NCI-H128 (cell line): Measurements from ENCODE around the gene ZDHHC22.

Experiments
- DNase-seq: peaks from one replicate; lab custom pipeline; 2025; ENCODE audit not compliant: unreplicated experiment; lab: John Stamatoyannopoulos, UW

ZDHHC22 gene

DNA sequence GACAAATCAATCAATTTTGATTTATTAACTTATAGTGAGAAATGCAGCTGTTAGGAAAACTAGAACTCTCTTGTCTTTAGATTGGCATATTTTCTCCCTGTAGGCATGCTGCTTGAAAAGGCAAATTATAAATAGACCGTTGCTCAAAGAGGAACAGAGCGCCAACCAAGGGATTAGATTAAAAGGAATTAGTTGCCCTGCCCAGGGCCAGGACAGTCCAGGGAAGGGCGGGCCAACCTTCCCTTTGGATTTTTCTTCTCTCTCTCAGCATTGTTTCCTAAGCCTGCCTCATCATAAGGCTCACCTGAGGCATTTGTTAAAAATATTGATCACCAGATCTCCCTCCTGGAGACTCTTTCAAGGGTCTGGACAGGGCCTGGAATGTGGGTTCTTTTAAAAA, 34.9 kb downstream of the ZDHHC22 start:
- DNase-seq = no peak

DNA sequence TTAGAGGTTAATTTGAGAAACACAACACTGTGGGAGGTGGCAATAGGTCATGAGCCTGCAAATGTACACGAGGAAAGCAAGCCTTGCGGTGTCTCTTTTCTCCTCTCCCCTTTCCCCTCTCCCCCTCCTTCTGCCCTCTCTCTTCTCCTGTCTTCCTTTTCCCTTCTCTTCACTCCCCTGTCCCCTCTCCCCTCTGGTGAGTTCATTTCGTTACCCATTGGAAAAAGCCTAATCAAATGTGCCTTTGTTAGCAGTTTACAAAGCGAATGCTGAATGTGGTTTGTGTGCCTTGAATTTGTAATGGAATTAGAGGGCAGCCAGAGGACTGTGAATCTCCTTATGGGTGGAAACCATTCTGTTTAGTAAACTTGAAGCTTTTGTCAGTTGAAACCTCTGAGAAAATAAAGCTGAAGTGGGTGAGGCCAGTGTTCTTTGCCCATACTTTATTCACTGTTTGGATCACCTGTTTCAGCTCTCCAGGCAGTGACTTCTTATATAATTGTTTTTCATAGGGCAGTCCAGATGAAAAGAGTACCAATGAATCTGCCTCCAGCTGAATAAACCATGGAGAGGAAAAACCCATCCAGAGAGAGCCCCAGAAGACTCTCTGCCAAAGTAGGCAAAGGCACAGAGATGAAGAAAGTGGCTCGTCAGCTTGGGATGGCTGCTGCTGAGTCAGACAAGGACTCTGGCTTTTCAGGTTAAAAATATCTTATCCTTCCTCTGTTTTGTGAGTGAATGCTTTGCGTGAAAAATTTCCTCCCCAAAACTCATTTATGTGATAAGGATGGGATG, 36.2 kb downstream of the ZDHHC22 start:
- no peak for DNase-seq

DNA sequence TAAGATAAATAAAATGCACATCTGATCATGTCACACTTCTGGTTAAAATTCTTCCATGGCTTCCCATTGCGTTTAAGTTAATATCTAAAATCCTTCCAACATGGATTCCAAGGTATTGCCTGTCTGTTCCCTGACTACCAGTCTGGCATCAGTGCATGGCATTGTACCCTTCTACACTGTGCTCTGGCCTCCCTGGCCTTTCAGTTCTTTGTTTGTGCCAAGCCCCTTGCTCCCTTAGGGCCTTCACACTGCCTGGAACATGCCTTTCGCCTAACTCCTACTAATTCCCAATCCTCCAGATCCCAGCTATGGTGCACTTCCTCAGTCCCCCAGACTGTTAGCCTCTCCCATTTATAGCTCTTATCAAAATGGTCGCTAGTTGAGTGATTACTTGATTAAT, 37.2 kb downstream of the ZDHHC22 start:
- no peak for DNase-seq

DNA sequence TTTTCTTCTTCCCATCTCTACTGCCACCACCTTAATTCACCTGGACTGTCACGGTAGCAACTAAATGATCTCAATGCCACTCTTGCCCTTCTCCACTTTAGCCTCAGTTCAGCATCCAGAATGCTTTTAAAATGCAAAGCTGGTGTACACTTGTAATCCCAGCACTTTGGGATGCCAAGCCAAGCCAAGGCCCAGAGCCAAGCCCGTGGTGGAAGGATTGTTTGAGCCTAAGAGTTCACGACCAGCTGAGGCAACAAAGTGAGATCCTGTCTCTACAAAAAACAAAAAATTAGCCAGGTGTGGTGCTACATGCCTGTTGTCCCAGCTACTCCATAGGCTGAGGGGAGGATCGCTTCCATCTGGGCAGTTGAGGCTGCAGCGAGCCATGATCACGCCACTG, 37.6 kb downstream of the ZDHHC22 start:
- no peak for DNase-seq

DNA sequence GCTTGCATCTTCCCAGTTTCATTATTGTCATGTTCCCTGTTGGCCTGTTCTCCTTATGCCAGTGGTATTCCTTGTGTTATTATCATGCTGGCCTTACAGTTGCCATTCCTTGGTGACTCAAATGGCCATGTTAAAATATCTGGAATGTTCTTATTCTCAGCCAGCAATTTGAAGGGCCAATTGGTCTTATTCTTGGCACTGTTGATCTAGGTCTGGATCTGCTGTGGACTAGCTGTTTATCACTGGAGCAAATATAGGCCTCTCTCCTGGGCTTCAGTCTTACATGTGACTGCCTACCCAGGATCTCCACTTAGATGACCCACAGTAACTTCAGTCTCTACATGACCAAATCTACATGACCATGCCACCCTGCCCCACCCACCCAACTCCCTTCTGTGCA, 38.1 kb downstream of the ZDHHC22 start:
- no peak for DNase-seq

DNA sequence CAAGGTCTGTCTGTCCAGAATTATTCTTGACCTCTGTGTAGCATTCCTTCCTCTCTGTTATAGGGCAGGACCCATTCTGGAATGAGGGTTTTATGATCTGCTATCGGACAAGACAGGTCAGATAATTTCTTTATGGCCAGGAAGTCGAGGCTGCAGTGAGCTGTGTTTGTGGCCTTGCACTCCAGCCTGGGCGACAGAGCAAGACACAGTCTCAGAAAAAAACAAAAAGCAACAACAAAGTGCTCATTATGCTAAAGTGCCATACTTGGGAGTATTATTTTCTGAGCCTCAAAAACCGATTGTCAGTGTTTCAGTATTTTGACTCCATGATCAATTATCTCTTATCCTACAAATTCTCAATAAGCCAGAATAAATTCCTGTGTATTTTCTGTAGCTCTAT, 39.4 kb downstream of the ZDHHC22 start:
- DNase-seq = no peak

DNA sequence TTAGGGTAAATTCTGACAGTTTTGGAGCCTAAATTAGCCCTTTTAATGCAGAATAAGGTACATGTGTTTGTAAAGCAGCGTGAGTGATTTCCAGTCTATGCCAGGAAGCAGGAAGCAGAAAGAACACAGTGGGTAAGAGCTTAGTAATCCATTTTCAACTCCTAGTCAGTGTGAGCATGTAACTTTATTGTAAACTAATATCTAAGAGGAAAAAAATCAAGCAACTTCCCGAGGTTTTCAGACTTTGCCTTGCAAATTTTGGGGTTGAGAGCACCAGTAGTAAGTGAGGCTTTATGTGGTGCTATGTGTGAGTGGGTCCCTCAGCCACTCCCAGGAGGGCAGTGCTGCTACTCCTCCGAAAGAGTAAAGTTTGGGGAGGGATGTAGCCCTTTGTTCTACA, 40.6 kb downstream of the ZDHHC22 start:
- DNase-seq = no peak

DNA sequence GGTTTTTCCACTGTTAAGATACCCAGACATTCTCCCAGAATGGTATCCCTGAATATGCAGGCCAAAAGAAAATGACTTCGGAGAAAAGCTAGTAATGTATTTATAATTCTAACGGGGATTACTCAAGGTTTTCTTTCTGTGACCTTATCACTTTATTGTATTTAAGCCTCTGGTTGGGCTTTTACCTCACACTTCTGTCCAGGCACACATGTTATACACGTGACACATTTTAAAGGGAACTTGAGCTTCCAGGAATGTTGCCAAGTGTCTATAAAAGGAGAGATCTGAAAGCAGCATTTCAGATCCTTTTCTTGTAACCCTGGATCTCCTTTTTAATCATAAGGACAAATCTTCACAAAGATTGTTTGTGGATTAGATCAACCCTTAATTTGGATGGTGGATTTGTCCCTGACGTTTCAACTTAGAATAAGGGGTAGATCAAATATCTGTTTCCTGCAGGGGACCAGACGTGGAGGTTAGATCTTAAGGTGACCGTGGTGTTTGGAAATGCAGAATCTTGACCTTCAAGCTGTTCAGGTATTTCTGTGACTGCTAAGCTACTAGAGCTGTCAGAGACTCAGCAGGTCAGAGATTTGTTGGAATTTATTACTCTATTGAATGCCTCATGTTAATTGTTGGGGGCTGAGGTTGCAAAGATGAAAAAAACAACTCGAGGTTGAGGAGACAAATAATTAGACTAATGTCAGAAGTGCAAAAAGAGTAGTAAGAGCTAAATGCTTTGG, 42.0 kb downstream of the ZDHHC22 start:
- no peak for DNase-seq

DNA sequence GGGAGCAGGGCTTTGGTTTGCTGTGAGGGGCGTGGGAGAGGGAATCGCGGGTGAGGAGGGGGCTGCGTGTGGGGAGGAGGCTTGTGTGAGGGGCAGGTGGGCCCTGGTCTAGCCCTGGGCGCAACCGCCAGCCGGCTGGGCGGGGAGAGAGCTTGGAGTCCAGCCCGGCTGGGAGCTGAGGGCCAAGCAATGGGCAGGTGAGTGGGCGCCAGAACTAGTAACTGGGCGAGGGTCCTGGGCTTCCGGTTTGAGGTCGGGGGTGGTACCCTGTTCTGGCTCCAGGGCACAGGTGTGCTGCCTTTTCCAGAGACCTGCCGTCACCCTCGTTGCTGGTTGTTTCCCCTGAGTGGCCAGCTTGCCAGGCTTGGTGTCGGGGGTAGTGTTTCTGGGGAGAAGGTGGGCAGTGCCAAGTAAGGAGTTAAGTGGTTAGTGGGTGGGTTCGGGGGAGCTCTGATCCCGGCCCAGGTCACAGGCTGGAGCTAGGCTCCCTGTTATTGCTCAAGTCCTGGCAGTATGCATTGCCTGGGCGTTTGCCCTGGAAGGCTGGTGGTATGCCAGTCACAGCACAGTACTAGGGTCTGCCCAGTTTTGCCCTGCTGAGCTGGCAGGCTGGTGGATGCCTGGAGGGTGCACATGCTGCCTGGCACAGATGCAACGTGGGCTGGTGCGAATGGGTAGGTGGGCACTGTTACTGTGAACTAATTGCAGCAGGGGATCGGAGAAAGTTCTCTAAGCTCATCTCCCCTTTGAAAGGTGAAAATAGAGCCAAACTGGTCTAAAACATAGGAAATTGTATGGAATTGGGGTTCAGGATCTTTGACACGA, 42.9 kb downstream of the ZDHHC22 start:
- DNase-seq = no peak

DNA sequence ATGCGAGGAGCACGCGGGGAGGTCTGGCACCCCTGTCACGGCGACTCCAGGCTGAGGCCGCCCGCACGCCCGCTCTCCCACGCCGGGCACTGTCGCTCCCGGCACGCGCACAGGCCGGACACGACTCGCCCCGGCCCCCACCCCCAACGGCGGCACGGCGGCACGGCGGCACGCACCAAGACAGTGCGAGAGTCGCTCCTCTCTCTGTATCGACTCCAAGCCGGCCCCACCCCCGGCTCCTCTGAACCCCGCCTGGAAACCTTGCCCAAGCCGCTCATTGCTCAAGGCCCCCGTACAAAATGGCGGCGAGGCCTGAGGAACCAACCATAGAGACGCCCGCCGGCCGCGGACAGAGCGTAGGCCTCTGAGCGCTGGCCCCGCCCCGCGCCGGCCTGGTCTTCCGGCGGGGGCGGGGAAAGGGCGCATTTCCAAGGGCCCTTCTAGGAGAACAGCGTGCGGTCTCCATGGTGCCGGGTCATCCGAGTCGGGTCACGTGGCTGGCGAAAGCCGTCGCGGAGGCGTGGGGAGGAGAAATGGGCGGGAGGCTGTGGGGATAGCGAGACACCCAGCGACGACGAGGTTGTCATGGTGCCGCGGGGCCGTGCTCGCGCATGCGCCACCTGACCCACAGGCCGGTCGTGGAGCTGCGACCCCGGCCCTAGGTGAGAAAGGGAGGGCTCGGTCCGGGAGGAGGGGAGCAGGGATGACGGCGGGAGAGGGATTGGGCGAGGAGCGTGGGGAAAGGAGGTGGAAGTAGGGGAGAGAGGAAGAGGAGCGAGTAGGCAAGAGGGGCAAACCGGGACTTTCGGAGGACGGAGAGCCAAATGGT, 43.7 kb downstream of the ZDHHC22 start, which contains the start of gene CIPC:
TSS of gene CIPC (plus strand) at position 559 of the 829 bp plus-strand sequence. CDS start 7,451 bp downstream, outside the sequence.
- peak; percentile 99 for DNase-seq

DNA sequence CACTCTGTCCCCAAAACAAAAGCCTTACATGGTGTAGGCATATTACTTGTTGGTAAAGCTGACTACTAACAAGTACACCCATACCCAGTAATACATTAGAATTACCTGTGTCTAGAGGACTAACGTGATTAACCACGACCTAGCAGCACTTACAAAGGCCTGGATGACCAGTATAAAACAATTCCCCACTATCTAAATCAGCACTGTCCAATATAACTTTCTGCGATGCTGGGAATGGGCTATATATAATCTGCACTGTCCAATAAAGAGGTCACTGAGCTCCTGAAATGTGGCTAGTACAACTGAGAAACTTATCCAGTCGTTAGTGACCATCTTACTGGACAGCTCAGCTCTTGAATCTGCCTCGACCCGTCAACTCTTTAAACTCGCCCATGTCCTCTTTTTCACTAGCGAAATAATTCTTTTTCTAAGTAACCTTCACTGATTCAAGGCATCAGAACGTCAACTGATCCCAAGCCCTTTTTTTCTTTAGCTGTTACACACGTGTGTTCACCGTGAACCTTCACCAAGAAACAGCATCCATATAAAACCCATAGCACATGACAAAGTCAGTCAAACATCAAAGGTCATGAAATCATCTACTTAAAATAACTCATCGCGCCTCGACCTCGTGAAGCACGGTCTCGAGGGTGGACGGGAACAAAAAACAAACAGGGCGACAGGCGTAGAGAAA, 44.4 kb downstream of the ZDHHC22 start:
- no peak for DNase-seq

DNA sequence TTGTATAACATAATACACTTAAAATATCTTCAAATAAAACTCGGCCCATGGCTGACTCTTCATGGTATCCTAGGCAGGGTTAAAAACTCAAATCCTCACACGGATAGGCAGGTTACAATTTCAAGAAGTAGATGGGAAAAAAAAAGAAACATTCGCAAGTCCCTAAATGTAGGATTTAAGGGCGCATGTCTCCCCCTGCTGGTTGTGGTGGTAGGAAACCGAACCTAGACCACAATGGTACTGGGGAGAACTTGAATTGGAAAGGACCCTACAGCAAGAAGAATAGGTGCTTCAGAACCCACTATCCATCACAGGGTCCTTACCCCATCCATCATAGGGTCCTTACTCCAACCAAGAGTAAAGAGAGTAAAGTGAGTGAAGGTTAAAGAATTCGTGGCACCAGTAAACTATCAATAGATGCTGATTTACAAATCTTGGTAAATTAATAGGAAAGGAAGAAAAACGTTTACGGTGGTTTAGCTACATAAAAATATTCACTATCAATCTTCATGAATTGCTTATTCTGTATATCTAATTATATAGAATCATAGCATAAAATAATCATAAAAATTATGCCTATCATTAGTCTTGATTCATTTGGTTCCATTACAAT, 46.8 kb downstream of the ZDHHC22 start:
- peak; percentile 63 for DNase-seq

DNA sequence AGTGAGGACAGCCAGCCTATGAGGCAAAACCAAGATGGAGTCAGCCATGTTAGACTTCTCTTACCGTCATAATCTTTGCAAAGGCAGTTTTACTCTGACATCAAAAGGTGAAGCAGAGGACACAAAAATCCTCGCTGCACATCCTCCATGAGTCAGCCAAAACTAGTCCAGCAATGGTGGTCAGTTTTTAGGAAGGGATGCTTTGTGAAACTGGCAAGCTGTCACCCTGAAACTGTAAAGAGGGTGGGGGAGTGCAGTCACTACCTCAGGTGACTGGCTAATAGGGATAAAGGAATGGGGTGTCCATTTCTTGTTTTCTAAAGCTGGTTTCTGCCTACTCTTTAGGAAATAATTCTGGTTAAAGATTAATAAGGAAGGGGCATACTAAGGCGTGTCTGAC, 48.9 kb downstream of the ZDHHC22 start:
- no peak for DNase-seq

DNA sequence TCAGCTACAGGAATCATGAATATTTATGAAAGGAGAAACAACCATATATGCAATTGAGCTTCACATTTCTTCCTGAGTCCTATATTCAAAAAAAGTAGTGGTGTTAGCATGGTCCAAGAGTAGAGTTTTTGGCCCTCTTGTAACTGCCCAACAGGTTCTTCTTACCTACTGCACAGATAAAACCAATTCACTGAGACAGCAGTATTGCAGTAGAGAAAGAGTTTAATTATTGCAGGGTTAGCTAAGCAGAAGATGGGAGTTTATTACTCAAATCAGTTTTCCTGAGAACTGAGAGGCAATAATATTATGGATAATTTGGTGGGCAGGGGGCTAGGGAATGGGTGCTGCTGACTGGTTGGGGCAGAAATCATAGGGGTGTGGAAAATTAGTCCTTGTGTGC, 50.1 kb downstream of the ZDHHC22 start:
- DNase-seq = no peak

DNA sequence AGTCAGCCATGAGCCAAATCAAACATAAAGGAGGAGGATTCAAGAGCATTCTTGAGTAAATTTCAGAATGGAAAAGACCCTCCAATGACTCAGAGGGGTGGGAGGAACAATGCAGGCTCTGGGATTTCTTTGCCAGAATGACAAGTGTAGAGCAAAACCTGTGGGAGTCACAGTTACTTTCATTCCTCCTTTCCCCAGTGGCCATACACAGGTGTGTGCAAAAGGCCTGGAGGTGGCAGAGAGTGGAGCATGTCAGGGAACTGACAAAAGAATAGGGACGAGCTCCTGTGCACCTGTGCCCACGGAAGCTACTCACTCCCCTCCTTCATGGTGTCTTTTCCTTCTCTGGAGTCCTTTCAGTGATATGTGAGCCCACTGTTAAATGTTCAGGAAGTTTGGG, 52.9 kb downstream of the ZDHHC22 start:
- DNase-seq = no peak

DNA sequence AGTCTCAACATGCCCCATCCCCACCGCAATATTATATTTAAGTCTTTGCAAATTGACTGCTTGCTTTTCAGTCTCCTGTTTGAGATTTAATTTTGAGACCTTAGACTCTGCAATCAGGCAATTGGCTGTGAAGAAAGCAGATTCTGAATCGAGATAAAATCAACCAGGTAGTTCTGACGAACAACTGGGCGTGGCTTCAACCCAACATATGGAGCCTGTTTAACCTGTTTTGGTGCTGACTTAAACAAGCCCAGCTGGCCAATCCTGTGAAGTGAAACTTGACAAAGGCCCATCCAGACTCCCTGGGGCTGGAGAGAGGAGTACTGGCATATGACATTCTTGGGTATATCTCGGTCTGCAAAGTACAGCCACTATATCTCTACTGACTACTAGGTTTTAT, 53.4 kb downstream of the ZDHHC22 start:
- DNase-seq = peak; percentile 58

DNA sequence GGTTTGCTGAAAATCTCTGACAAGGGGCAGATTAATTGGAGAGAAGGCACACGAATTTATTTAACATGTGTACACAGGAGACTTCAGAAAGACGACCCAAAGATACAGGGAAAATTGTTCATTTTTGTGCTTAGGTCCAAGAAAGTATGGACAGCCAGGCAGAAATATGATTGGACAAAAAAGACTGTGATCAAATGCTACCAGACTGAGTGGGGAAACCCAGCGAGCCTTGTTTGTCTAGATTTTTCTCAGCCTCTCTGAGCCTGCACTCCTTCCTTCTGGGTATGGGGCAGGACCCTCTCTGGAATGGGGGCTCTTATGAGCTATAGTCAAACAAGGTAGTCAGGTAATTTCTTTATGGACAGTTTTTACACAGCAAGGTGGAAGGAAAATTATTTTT, 54.0 kb downstream of the ZDHHC22 start:
- DNase-seq = no peak

DNA sequence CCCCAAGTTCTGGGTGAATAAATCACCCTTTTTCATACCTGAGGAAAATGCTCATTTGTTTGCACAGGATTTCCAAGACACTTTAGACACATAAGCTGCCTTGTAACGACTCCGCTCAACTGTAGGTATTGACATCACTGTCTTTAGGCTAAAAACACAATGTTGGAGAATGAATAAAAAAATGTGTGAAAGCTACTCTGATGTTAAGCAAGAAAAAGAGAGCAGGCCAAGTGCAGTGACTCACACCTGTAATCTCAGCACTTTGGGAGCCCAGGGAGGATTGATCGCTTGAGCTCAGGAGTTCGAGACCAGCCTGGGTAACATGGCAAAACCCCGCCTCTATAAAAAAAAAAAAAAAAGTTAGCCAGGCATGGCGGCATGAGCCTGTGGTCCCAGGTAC, 54.6 kb downstream of the ZDHHC22 start:
- DNase-seq = no peak

DNA sequence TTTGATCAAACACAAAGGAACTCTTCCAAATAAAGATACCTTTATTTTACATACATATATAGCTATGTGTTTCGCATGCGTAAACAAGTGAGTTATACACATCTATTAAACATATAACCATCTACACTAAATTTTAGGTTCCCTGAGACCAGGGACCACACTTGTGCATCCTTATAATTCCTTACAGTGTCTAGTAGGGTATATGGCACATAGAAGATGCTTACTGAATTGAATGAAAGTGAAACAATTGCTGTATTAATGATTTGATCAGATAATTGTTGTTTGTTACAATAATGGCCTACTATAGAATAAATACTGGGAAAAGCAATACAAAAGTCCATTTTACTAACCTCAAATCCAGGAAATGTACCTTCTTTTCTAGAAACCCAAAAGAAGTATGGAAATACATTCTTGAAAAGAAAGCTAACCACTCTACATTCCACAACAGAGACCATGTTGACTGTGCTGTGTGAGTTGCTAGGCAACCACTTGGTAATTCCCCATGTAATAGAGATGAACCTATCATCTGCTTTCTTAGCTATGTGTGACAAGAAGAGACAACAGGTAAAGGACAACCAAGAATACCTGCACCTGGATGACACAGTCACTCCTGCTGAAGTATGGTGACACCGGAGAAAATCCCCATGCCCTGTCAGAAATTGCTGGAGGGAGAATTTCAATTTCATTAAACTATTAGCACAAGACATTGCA, 55.4 kb downstream of the ZDHHC22 start:
- no peak for DNase-seq
